Liver (tissue), 9 donors: Measurements from ENCODE around the gene ITGAE. TPM values are rescaled to one million over a fixed set of nuclear protein-coding genes. Genes with fewer than 3 reads are reported as not detected.
"Not testable (repeated sequence)": the region's sequence is repeated elsewhere in the genome, so short reads cannot be mapped to it uniquely, and the experiment has no call there.

Experiments
- DNase-seq: peaks from one replicate; pipeline ENCODE4 v3.0.0-alpha.2; 2017; ENCODE audit warnings: low spot score
- H3K27ac ChIP-seq, 2 donors: one replicate each; pipeline ENCODE4 v1.7.0; 2013; ENCODE audit warnings: inconsistent platforms in 2 of 2, low read length in 2 of 2, control low read depth in 1 of 2, low read depth in 1 of 2, mild to moderate bottlenecking in 1 of 2
- H3K27me3 ChIP-seq, 4 donors: one replicate each; pipeline versions ENCODE4 v1.6.1 to v1.7.0; 2013; ENCODE audit warnings: low read length in 3 of 4, inconsistent platforms in 1 of 4, mild to moderate bottlenecking in 1 of 4, moderate library complexity in 1 of 4; ENCODE audit not compliant: control insufficient read depth in 4 of 4, insufficient read depth in 4 of 4
- H3K36me3 ChIP-seq, 4 donors: one replicate each; pipeline versions ENCODE4 v1.6.1 to v1.7.0; 2013; ENCODE audit warnings: low read length in 3 of 4, mild to moderate bottlenecking in 3 of 4, low read depth in 1 of 4, moderate library complexity in 1 of 4; ENCODE audit not compliant: control insufficient read depth in 4 of 4, insufficient read depth in 3 of 4
- H3K4me1 ChIP-seq, 4 donors: one replicate each; pipeline versions ENCODE4 v1.6.1 to v1.7.0; 2013; ENCODE audit warnings: low read length in 3 of 4, mild to moderate bottlenecking in 3 of 4, moderate library complexity in 1 of 4; ENCODE audit not compliant: control insufficient read depth in 4 of 4, insufficient read depth in 4 of 4
- H3K4me3 ChIP-seq, 3 donors: one replicate each; pipeline versions ENCODE4 v1.6.1 to v1.7.0; 2013; ENCODE audit warnings: low read length in 3 of 3, control low read depth in 1 of 3, low read depth in 1 of 3, mild to moderate bottlenecking in 1 of 3
- H3K9ac ChIP-seq, 2 donors: one replicate each; pipeline ENCODE4 v1.7.0; 2013; ENCODE audit warnings: low read length in 2 of 2, mild to moderate bottlenecking in 2 of 2, moderate library complexity in 2 of 2, control low read depth in 1 of 2, low read depth in 1 of 2
- H3K9me3 ChIP-seq, 4 donors: one replicate each; pipeline versions ENCODE4 v1.6.1 to v1.7.0; 2013; ENCODE audit warnings: low read length in 3 of 4; ENCODE audit not compliant: control insufficient read depth in 4 of 4
- EGR1 ChIP-seq, 2 donors: IDR thresholded peaks; 2 replicates each; pipeline ENCODE4 v1.6.1; 2016 to 2018; ENCODE audit warnings: antibody characterized with exemption in 2 of 2, low read depth in 2 of 2
- FOXA2 ChIP-seq: IDR thresholded peaks from 2 replicates; pipeline ENCODE4 v1.6.1; 2016; ENCODE audit warnings: antibody characterized with exemption
- GABPA ChIP-seq, 2 donors: IDR thresholded peaks in 1 of 2; conservative IDR thresholded peaks in 1 of 2; 2 replicates each; pipeline ENCODE4 v1.6.1; 2016; ENCODE audit warnings: antibody characterized with exemption in 2 of 2, mild to moderate bottlenecking in 1 of 2, moderate library complexity in 1 of 2
- HNF4A ChIP-seq, 2 donors: conservative IDR thresholded peaks; 2 replicates each; pipeline ENCODE4 v1.6.1; 2016; ENCODE audit warnings: antibody characterized with exemption in 2 of 2, mild to moderate bottlenecking in 2 of 2
- RAD21 ChIP-seq, 2 donors: IDR thresholded peaks; 2 replicates each; pipeline ENCODE4 v1.6.1; 2016; ENCODE audit warnings: antibody characterized with exemption in 2 of 2, mild to moderate bottlenecking in 2 of 2
- RXRA ChIP-seq, 2 donors: IDR thresholded peaks; 2 replicates each; pipeline ENCODE4 v1.6.1; 2017 to 2018; ENCODE audit warnings: antibody characterized with exemption in 2 of 2, mild to moderate bottlenecking in 1 of 2
- SP1 ChIP-seq: IDR thresholded peaks from 2 replicates; pipeline ENCODE4 v1.6.1; 2018; ENCODE audit warnings: antibody characterized with exemption, mild to moderate bottlenecking
- TAF1 ChIP-seq: conservative IDR thresholded peaks from 2 replicates; pipeline ENCODE4 v1.6.1; 2016; ENCODE audit warnings: antibody characterized with exemption, mild to moderate bottlenecking
- YY1 ChIP-seq: IDR thresholded peaks from 2 replicates; pipeline ENCODE4 v1.6.1; 2016; ENCODE audit warnings: antibody characterized with exemption, mild to moderate bottlenecking
- whole genome bisulfite sequencing: extraction: QIAGEN DNeasy Blood & Tissue Kit; methylation state at CpG from one replicate; pipeline ENCODE4 v1.1.7; 2013; 5-methylcytosine and 5-hydroxymethylcytosine counted together
- polyA plus RNA-seq, 2 donors: library from polyadenylated mRNA; stranded (reverse) in 1 of 2; unstranded in 1 of 2; fragments of 200-250 nt in 1 of 2; fragments of >200 nt in 1 of 2; fragmentation: Nextera tagmentation in 1 of 2; extraction: Ambion mirVana in 1 of 2; gene quantifications; one replicate each; pipeline versions ENCODE4 v1.2.1 to v1.2.3, GENCODE V29; 2013 to 2015
- total RNA-seq, 2 donors: library from RNA; depleted of rRNA; stranded (reverse); fragments of >200 nt; gene quantifications; one replicate each; pipeline ENCODE4 v1.2.3, GENCODE V29; 2014
- TF ChIP-seq, protein P1 (sequence below): fragments of 150-350 bp; IDR thresholded peaks from 2 replicates; pipeline ENCODE4 v1.5.1; 2017; ENCODE audit warnings: improper control_type of control experiment, low read depth, low read length; ENCODE audit not compliant: missing input control
- TF ChIP-seq, protein P2 (sequence below): IDR thresholded peaks from 2 replicates; pipeline ENCODE4 v1.6.1; 2016; ENCODE audit warnings: antibody characterized with exemption
- TF ChIP-seq, protein P3 (sequence below): IDR thresholded peaks from 2 replicates; pipeline ENCODE4 v1.6.1; 2016; ENCODE audit warnings: antibody characterized with exemption
- TF ChIP-seq, protein P4 (sequence below): IDR thresholded peaks from 2 replicates; pipeline ENCODE4 v1.6.1; 2016; ENCODE audit warnings: antibody characterized with exemption
- donor health status: healthy.
- donor health status: healthy.
- donor health status: healthy.
- donor health status: healthy.
- donor health status: healthy.

ITGAE gene
- total and polyA plus RNA-seq, 4 donors = 6.5 to 17.7 (median 12.1) TPM

GRCh38 chr17:3739422-3740124 is 61.4 kb downstream of the ITGAE start (continued):
- TF ChIP-seq, protein P1, sequence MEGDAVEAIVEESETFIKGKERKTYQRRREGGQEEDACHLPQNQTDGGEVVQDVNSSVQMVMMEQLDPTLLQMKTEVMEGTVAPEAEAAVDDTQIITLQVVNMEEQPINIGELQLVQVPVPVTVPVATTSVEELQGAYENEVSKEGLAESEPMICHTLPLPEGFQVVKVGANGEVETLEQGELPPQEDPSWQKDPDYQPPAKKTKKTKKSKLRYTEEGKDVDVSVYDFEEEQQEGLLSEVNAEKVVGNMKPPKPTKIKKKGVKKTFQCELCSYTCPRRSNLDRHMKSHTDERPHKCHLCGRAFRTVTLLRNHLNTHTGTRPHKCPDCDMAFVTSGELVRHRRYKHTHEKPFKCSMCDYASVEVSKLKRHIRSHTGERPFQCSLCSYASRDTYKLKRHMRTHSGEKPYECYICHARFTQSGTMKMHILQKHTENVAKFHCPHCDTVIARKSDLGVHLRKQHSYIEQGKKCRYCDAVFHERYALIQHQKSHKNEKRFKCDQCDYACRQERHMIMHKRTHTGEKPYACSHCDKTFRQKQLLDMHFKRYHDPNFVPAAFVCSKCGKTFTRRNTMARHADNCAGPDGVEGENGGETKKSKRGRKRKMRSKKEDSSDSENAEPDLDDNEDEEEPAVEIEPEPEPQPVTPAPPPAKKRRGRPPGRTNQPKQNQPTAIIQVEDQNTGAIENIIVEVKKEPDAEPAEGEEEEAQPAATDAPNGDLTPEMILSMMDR = no peak

DNA sequence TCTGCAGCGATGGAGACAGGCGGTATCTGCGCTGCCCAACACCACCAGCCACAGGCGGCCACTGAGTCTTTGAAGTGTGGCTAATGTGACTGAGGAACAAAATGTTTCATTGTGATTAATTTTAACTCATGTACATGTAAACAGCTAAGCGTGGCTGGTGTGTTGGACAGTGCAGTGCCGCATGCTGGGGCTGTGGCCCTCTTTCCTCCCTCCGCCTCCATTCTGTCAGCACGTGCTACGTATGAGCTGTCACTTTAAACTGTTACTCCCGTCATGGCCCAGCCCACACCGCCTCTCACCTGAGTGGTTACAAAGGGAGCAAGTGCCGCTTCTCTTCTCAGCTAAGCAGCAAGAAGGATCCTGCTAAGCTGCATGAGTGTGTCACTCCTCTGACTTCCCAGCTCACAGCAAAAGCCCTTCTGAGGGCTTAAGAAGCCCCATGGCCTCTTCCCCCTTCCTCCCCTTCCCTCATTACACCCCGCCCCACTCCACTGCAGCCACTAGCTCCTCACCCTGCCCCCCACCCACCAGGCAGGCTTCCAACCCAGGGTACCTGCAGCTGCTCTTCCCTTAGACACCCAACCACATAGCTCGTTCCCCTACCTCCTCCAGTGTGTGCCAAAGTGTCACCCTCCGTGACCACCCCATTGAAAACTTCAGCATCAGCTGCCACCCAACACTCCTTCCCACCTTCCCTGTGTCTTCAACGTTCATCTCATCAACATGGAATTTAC is 62.3 kb downstream of the ITGAE start:
- Histone ChIP-seq H3K9me3 (no peaks in the 10 kb centered on the region), H3K9ac (no peak overlapping the region), H3K27ac (no peak overlapping the region), H3K36me3 (no peaks in the 10 kb centered on the region), H3K4me3 (no peak overlapping the region), H3K27me3 (no peaks in the 10 kb centered on the region), H3K4me1 (peaks cover 0 to 11% (median 5%) of the 10 kb centered on the region in 4 donors)
- DNase-seq = no peak
- TF ChIP-seq TAF1 (no peak), RAD21 (IDR thresholded peaks at IDR 0.05) (no peak), FOXA2 (no peak), SP1 (no peak)
- TF ChIP-seq, protein P2, sequence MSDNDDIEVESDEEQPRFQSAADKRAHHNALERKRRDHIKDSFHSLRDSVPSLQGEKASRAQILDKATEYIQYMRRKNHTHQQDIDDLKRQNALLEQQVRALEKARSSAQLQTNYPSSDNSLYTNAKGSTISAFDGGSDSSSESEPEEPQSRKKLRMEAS = no peak
- 64% methylated on average over 16 of the region's 16 CpGs for WGBS

- no peak for DNase-seq
- H3K4me3 ChIP-seq = no peak overlapping the region
- WGBS = 80% methylated on average over 8 of the region's 8 CpGs
Observed at GRCh38 chr17:3735515-3735914, 65.5 kb downstream of the ITGAE start.

GRCh38 chr17:3734911-3735276 is 66.1 kb downstream of the ITGAE start:
- 94% methylated on average over 10 of the region's 10 CpGs for WGBS

More at GRCh38 chr17:3735515-3735914, 65.5 kb downstream of the ITGAE start:
- Histone ChIP-seq H3K27ac (no peak overlapping the region), H3K27me3 (no peaks in the 10 kb centered on the region), H3K9ac (no peak overlapping the region), H3K4me1 (peaks cover 0 to 23% (median 15%) of the 10 kb centered on the region in 4 donors), H3K9me3 (no peaks in the 10 kb centered on the region), H3K36me3 (no peaks in the 10 kb centered on the region)
- TF ChIP-seq, protein P2 = no peak
- TF ChIP-seq SP1 (no peak), EGR1 (IDR thresholded peaks at IDR 0.05; ENCODE audit: low read depth in 2 of 2) (no peak), RXRA (IDR thresholded peaks at IDR 0.05) (no peak), RAD21 (IDR thresholded peaks at IDR 0.05) (no peak), HNF4A (conservative IDR thresholded peaks at IDR 0.05) (no peak), GABPA (IDR thresholded peaks at IDR 0.05 in 1 of 2, conservative IDR thresholded peaks at IDR 0.05 in 1 of 2) (no peak), TAF1 (no peak), YY1 (no peak)
- TF ChIP-seq, protein P3, sequence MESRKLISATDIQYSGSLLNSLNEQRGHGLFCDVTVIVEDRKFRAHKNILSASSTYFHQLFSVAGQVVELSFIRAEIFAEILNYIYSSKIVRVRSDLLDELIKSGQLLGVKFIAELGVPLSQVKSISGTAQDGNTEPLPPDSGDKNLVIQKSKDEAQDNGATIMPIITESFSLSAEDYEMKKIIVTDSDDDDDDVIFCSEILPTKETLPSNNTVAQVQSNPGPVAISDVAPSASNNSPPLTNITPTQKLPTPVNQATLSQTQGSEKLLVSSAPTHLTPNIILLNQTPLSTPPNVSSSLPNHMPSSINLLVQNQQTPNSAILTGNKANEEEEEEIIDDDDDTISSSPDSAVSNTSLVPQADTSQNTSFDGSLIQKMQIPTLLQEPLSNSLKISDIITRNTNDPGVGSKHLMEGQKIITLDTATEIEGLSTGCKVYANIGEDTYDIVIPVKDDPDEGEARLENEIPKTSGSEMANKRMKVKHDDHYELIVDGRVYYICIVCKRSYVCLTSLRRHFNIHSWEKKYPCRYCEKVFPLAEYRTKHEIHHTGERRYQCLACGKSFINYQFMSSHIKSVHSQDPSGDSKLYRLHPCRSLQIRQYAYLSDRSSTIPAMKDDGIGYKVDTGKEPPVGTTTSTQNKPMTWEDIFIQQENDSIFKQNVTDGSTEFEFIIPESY = no peak
- TF ChIP-seq, protein P4, sequence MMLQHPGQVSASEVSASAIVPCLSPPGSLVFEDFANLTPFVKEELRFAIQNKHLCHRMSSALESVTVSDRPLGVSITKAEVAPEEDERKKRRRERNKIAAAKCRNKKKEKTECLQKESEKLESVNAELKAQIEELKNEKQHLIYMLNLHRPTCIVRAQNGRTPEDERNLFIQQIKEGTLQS = no peak
- TF ChIP-seq, protein P1 = no peak

More at GRCh38 chr17:3734911-3735276, 66.1 kb downstream of the ITGAE start:
- H3K36me3 ChIP-seq, H3K9ac ChIP-seq, DNase-seq, H3K27me3 ChIP-seq, H3K4me3 ChIP-seq, H3K9me3 ChIP-seq, H3K27ac ChIP-seq: not testable (repeated sequence)
- peaks cover 0 to 23% (median 15%) of the 10 kb centered on the region in 4 donors for H3K4me1 ChIP-seq
